DMS79 treated with DMSO at 0.1 percent for 48 hours (cell line): ENCODE data around the gene ZNF445.
"Not testable (repeated sequence)": the region's sequence is repeated elsewhere in the genome, so short reads cannot be mapped to it uniquely, and the experiment has no call there.

Experiments used
- DNase-seq: peaks from one replicate; lab custom pipeline; 2025; lab: John Stamatoyannopoulos, UW

ZNF445 gene

GRCh38 chr3:44476181-44476611 is 1.3 kb downstream of the ZNF445 start:
- DNase-seq: no peak

DNA sequence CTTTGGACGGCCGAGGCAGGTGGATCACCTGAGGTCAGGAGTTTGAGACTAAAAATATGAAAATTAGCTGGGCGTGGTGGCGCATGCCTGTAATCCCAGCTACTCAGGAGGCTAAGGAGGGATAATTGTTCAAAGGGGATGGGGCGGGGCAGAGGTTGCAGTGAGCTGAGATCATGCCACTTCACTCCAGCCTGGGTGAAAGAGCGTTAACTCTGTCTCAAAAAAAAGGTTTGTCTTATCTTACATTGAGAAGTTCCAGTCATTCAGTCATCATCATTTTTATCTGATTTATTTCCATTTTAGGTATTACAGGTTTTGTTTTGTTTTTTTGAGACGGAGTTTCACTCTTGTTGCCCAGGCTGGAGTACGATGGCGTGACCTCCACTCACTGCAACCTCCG is 2.6 kb downstream of the ZNF445 start:
- not testable (repeated sequence) for DNase-seq

GRCh38 chr3:44470430-44470829 is 7.0 kb downstream of the ZNF445 start:
- DNase-seq: no peak

GRCh38 chr3:44469914-44470313 is 7.6 kb downstream of the ZNF445 start:
- no peak for DNase-seq

DNA sequence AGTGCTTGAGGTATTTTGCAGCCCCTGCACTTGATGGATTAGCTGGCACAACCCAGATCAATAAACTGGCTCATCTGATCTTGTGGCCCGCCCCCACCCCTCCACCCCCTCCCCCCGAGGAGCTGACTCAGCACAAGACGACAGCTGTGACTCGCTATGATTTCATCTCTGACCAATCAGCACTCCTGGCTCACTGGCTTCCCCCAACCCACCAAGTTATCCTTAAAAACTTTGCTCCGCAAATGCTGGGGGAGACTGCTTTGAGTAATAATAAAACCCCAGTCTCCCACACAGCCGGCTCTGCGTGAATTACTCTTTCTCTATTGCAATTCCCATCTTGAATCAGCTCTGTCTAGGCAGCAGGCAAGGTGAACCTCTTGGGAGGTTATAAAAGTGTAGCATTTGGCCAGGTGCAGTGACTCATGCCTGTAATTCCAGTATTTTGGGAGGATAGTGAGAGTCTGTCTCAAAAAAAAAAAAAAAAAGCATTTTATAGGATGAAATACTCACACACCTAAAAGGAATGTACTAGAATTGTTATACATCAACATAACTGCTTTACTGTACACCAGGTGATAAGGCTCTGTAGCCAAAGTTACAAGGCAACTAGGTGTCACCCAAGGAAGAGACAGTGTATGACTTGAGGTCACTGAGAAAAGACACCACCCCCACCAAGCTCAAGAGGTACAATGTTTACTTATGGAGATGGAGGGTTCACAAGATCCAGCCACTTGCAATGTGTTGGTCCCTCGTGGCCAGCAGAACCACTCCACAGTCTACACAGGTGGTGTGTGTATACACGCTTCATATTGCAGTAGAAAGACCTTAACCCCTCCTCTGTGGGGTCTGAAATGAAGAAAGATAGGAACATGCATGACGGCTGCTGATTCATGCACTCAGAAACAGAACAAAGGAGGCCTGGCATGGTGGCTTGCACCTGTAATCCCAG is 8.6 kb downstream of the ZNF445 start:
- DNase-seq: no peak

- DNase-seq: not testable (repeated sequence)
These were observed 9.4 kb downstream of the ZNF445 start for GRCh38 chr3:44468099-44468537.

DNA sequence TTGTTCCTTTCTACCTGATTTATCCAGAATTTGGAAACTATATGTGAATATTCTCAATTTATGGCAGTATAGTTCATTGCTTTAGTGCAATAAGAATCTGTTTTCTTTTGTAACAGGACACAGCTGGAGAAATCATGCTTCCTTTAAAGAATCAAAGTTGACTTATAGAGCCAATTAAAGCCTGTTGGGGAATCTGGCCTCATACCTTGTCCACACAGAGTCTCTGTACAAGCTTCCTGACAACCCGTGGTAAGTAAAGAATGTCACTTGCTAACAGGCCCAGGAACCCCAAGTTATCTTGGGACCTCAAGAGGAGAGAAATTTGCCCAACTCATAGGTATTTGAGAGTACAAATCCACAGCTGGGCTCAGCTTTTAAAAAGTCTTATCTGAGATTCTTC is 10.2 kb downstream of the ZNF445 start:
- no peak for DNase-seq

DNA sequence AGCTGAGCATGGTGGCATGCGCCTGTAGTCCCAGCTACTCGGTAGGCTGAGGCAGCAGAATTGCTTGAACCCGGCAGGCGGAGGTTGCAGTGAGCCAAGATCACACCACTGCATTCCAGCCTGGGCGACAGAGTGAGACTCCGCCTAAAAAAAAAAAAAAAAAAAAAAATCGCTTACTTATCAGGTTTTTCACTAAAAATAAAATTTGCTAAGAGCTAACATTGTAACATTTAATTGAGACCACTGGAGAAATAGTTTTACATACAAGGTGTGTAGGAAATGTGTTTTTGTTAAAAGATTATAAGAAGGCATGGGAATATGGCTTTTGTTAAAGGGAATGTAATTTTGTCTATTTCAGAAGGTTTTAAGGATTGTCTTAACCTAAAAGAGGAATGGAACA is 12.6 kb downstream of the ZNF445 start:
- not testable (repeated sequence) for DNase-seq

GRCh38 chr3:44464509-44464908 is 13.0 kb downstream of the ZNF445 start:
- DNase-seq: no peak

- DNase-seq: not testable (repeated sequence)
These were observed 17.4 kb downstream of the ZNF445 start for GRCh38 chr3:44460050-44460449.

GRCh38 chr3:44455318-44455717 is 22.2 kb downstream of the ZNF445 start:
- no peak for DNase-seq

GRCh38 chr3:44454258-44454657 is 23.2 kb downstream of the ZNF445 start:
- DNase-seq: no peak

GRCh38 chr3:44451441-44451840 is 26.0 kb downstream of the ZNF445 start:
- no peak for DNase-seq

GRCh38 chr3:44446929-44447328 is 30.5 kb downstream of the ZNF445 start:
- no peak for DNase-seq

- DNase-seq: no peak
These were observed 31.7 kb downstream of the ZNF445 start for GRCh38 chr3:44445786-44446185.

DNA sequence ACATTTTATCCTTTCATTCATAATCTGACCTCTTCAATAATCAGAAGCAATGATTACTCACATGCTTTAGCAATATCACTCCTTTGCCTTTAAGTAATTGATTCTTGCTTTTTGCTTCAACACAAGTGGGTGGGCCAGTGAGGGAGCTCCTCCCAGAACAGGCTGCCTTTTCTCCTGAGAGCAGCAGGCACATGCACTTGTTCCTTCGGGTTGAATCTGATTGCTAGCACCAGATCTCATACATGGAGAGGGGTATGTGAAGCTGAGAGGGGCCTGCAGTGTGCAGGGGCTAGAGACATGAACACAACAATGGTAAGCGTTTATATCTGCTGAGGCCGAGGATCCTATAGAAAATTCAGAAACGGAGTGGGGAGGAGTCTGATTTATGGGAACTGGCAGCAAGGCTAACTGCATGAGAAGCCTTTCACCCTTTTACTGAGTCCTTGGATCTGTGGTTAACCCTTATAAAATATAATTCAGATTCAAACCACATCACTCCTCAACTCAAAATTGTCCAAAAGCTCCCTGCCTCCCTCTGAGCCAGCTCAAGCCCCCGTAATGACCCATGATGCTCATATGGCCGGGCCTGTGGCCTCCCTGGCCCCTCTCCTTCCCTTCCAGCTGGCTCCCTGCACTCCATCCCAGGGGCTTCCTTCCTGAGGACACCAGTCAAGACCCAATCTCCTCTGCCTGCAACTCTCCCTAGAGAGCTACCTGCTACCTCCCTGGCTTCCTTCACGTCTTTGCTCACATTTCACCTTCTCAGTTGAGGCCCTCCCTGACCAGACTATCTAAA is 32.4 kb downstream of the ZNF445 start:
- no peak for DNase-seq

GRCh38 chr3:44444437-44444836 is 33.0 kb downstream of the ZNF445 start:
- no peak for DNase-seq

DNA sequence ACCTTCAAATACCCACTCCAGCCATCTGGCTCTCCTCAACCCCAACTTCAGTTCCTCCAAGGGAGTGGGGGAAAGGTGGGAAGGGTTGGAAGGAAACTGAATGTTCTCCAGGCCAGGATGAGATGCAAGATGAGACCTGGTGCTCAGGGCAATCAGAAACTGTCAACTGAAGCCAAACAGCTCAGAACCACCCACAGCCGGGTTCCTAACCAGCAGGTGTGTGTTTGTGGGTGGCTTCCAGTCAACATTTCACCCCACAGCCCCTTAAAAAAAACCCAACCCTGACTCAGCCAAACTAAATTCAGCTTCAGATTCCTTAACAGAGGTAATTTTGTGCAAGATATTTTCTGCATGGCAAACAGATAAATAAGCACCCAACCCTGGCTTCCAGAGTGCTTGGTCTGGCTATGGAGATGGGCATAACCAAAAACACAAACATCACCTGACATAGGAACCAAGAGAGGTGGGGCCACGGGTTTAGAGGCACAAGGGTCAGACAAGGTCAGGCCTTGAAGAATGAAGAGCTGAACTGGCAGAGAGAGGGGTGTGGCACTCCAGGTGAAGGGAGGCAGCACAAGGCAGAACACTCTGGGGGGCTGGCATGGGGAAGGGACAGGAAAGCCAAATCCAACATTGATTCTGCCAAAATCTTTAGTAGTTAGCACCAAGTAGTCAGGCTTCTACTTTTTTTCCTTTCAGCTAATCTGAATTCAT is 34.7 kb downstream of the ZNF445 start:
- no peak for DNase-seq

DNA sequence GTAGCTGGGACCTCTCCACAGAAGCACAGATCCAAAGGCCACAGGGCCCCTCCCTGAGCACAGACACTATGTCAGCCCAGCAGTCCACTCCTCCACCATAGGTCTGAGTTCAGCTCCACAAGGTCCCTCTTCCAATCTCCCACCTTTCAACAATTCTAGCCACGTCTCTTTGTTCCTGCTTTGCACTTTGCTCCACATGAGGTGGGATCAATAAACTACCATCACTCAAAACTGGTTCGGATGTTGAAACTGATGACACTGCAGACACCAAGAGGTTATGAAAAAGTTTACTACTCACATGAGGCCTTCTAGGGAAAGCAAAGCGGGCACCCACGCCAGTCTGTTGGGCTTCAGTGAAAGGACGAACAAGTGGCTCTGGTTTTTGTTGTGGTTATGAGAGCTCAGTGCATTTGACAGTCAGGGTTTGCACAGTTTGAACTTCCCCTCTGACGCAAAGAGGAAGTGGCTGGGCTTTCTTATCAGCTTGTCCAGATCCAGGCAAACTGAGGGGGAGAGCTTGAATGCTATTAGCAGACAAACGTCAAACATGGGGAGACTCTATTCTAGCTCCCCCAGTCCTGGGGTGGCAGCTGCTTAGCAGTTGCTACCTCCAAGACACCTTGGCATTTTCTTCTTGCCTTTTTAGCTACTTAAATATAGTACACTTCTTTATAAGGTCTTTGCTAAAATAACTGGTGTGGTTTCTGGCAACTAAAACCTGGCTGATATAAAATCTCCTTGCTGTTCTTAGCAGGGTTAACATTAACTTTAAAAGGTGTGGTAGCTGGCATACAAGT is 37.8 kb downstream of the ZNF445 start:
- no peak for DNase-seq

DNA sequence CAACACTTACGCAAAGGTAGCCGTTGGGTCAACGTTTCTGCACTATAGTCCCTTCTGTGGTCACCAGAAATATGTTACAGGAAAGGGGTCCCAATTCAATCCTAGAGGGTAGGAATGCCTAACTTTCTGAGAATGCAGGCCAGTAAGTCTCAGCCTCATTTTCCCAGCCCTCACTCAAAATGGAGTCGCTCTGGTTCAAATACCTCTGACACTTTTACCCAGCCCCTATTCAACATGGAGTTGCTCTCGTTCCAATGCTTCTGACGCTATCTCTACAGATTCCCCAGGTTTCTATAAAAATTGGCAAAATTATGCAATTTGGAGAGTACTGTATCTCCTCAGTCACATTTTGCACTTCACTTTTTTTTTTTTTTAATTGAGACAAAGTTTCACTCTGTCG is 39.7 kb downstream of the ZNF445 start:
- DNase-seq: no peak

DNA sequence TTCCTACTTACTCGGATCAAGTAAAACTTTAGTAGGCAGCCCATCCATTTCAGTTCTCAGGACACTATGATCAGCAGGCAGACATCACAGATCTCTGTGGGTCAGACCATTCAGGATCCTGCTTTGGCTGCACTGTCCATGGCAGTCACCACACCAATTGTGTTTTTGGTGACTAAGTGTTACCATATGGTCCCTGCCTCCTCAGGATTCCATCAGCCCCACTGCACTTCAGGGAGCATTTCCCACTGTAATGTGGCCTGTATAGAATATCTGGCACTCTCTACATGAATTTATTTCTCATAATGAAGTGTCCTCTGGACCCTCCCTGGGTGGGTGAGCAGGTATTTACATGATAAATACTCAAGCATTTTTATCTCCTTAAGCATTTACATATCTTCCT is 41.3 kb downstream of the ZNF445 start:
- no peak for DNase-seq
